HG02970 (cell line): ENCODE data around the gene CFDP1.

Experiments used
- ATAC-seq: cut with Tn5 transposase; IDR thresholded peaks from one replicate; pipeline ENCODE4 v1.9.1; 2021; ENCODE audit warnings: mild to moderate bottlenecking, moderate library complexity, moderate number of reproducible peaks; ENCODE audit not compliant: unreplicated experiment, low FRiP score

Gene CFDP1

DNA sequence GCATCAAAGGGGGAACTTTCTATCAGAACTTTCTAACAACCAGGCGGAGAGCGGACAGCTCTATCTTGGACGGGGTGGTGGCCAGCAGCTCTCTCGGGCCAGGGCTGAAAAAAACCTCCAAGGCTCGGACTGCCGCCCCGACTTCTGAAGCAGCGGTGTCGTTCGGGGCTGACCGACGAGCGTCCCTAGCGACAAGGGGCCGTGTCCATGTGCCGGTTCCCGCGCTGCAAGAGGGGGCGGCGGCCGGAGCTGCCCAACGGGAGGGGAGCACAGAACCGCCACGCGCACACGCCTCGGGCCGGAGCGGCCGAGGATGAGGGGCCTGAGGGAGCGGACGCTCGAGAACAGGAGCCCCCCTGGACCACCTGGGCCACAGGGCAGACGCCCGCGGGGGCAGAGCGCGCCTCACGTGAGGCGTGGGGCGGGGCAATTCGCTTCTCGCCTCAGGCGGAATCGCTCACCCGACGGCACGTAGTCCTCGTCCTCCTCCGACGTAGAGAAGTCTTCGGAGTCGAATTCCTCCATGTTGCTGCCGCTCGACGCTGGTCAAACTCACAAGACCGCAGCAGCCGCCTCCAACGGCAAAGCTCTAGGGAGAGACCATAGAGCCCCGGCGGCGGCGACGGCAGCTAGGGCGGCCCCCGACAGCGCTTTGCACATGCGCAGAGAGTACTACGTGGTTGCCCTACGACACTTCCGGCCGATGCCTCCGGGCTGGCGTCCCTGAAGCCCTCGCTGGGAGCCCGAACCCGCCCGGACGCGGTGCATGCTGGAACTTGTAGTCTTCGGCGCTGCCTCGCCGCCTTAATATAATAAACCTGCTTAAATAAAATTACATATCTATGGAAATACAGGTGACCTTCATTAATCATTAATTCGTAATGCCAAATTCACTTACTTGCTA, at the start of gene CFDP1:
TSS of gene CFDP1 (minus strand) at position 676 of the 904 bp plus-strand sequence. CDS start at position 525, 151 bp downstream.
- ATAC-seq: peak; percentile 93

DNA sequence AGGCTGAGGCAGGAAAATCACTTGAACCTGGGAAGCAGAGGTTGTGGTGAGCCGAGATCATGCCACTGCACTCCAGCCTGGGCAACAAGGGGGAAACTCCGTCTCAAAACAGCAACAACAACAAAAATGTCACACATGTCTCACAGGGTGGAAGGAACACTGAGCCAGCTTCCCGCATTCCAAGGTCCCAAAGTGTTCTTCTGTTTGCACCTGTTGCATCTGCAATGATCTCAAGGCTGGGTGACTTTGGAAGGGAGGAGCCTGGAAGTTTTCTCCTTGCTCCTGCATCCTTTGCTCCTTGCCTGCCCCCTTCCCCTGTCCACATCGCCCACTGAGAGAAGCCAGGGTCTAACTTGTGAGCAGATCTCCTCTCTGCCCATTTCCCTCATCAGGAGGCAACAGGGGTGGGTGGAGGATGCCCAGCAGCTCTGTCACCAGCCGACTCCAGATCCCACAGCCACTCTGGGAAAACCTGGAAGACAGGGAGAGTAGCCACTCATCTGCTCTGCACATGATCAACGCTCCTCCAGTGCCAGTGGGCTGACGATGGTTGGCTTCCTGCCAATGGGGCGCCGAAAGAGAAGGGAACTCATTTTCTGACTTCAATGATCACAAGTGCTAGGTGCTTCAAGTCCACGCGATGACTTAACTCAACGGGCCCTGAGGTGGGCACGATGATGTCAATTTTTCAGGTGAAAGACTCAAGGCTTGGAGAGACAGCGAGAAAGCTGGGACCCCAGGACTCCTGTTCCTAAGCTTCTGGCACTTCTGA, 49.3 kb upstream of the CFDP1 start:
- no peak for ATAC-seq

DNA sequence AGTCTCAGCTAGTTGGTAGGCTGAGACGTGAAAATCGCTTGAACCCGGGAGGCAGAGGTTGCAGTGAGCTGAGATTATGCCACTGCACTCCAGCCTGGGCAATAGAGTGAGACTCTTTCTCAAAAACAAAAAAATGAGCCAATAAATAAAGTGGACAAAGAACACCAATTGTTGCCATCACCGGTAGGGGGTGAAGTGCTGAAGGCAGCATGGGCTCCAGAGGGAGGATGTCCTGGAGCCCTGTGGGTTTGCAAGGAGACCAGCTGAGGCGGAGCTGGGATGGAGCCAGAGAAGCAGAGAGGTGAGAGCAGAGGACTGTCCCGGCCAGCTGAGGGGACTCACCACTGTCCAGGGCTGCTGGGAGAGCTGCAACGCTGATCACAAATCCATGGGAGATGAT, 48.2 kb upstream of the CFDP1 start:
- no peak for ATAC-seq

DNA sequence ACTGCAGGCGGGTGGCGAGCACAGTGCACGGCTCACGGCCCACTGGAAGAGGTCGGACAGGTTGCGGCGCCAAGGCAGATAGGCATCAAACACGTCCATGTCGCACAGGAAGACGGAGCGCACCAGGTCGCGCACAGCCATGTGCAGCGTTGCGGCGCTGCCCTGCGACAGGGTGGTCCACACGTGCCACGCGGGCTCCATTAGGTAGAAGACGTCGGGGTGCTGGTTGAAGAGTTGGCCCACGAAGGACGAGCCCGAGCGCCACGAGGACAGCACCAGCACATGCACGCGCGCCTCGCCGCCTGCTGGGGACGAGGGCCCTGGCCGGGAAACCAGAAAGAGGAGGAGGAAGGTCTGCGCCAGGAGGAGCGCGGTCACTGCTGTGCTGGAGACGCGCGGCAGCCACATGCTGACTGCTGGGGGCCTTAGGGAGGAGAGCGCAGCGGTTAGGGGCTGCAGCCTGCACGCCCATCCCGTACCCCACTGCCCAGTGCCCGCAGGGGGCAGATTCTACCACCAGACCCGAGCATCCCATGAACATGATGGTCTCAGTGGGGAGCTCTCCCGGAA, 46.2 kb upstream of the CFDP1 start:
- no peak for ATAC-seq

DNA sequence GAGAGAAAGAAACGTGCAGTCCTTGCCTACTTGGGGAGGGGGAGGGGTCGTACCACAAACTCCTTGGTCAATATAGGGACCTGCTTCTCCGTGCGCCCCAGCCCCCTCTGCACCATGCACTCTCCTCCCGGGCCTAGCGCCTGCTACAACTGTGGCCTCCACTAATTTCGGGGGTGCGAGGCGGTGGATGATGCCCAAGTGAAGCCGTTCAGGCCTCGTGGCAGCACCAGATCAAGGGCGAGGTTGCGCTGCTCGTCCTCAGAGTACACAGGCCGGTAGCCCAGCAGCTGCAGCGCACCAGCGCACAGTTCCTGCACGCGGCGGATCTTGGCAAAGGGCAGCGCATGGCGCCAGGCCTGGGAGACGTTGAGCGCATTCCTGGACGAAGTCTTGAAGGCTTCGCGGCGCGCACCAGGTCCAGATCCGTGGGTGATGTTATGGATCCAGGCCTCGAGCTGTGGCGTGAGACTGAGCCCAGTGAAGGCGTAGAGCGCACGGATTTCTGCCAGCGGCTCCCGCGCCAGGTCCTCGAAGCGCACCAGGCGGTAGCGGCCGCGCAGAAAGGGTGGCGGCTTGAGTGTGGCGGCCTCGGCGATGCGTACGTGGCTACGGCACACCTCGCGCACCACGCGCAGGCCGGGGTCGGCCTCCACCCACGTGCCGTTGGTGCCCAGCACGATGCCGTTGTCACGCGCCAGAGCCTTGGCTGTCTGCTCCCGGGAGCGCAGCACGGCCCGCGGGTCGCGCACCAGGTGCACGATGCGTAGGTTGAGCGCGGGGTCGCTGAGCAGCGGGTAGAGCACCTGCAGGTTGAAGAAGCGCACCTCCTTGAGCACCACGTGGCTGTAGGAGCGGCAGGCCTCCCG, 45.4 kb upstream of the CFDP1 start:
- ATAC-seq: no peak

DNA sequence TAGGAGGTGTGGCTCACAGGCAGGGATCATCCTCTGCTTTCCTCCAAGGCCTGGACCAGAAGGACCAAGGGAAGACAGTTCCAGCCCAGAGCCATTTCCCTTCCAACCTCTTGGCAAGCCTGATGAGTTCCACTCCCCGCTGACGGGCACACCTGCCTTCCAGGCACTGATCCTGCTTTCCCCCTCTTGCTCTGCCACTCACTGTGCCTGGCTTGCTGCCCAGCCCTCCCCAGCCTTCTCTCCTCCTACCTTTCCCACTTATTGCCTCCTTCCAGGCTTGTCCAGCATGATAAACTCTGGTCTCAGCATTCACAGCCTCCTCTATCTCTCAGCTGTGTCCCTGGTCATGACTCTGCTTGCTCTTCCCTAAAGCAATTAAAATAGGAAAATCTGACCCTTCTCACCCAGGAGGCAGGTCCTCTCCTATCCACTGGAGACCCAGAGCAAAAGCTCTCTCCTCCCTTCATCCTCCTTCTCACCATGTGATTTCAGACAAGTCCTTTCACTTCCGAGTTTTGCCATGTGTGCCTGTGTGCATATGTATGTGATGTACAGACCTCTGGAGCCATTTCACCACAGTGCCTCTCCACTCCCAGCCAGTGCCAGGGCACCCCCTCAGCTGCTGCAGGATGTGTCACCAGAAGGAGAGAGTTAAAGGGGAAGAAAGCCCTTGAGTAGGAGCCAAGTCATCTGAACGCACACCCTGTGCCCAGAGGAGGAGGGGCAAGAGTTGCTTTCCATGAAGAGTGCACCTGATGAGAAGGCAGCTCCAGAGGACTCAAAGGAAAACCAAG, 44.6 kb upstream of the CFDP1 start:
- ATAC-seq: no peak

DNA sequence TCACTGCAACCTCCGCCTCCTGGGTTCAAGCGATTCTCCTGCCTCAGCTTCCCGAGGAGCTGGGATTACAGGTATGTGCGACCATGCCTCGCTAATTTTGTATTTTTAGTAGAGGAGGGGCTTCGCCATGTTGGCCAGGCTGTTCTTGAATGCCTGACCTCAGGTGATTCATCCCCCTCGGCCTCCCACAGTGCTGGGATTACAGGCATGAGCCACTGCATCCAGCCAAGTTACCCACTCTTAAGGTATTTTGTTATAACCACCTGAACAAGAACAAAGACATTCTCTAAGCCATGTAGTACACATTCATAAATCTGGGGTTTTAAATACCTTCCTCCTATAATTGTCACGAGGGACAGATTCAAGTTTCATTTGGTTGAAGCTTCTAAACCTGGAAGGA, 43.5 kb upstream of the CFDP1 start:
- no peak for ATAC-seq

DNA sequence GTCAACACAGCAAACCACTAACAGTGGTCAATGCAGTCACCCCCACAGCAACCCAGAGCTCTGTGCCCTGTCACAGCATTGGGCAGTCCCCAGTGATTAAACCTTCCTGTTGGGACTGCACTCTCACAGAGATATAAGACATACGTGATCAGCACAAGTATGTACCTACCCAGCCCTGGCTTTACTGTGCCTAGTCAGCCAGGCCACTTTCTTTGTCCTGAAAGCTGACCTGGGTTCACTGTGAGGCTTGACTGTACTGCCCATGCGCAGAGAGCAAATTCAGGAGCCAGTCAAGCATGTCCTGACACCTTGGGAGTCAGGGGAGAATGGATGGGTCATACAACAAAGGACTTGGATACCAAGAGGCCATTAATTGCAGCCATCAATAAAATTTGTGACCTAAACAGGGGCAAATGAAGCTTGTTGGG, 42.1 kb upstream of the CFDP1 start:
- ATAC-seq: no peak

DNA sequence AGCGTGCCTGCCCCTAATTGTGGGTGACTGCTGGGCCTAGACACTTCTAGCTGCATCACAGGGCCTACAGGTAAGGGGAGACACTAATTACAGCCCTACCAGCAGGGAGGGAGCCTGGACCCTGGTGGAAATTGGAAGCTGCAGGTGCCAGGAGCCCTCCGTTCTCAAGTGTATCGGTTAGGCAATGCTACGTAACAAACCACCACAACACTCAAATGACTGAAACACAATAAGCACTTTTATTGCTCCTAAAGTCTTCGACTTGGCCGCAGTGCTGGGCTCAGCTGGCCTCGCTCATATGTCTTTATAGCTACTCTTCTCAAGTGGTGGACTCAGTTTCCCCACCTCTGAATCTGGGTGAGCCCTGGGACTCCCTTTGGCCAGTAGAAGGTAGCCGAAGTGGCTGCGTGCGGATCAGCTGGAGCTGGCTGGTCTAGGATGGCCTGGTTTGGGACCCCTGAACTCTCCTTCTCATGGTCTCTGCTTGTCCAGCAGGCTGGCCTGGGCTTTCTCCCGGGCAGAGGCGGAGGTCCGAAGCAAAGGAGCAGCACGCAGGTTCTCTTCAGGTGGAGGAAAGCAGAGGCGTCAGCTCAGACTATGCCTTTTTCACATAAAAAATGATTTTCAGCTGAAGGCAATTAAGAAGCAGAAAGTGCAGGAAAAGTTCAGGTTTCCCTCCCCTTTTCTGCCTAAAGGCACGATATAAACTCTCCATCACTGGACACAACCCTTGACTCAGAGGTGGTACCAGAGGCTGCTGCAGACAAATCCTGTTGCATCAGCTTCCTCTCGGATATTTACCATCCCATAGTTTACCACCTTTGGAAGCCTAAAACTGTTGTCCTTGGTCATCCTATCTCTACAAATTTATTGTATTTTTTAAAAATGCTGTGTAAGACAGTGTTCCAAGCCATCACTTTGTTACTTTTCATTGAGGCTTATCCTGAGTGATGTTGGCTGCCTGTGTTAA, 39.9 kb upstream of the CFDP1 start:
- no peak for ATAC-seq

DNA sequence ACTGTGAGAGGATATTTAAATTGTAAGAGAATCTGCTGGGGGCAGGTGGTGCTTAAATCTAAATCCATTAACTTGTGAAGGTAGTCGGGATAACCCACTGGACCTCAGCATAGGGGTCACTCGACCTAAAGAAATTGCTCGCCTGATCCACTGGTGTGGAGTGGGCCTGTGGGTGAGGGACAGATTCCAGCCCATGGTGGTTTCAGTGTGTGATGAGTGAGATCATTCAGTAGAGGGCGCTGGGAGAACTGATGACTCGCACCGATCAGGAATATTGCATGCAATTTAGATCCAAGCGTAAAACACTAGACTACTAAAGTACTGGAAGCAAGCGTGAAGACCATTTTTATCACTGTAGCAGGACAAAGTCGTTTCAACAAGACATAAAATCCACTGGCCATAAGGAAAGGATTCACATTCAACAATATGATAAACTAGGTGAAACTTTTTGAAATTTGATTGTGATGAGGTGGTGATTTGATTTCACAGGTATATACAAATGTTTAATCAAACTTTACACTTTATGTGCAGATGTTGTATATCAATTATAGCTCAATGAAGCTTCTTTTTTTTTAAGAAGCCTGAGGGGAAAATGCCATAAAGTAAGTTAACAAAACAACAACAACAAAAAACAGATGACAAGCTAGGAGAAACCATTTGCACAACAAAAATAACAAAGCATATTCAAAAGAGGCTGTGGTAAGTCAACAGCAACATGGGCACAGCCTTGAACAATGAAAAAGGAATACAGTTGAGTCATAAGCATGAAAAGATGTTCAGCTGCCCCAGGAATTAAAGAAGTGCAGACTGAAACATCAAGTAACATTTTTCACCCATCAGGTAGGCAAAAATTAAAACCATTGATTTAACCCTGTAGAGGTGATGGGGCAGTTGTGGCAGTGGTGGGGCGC, 38.7 kb upstream of the CFDP1 start:
- no peak for ATAC-seq

DNA sequence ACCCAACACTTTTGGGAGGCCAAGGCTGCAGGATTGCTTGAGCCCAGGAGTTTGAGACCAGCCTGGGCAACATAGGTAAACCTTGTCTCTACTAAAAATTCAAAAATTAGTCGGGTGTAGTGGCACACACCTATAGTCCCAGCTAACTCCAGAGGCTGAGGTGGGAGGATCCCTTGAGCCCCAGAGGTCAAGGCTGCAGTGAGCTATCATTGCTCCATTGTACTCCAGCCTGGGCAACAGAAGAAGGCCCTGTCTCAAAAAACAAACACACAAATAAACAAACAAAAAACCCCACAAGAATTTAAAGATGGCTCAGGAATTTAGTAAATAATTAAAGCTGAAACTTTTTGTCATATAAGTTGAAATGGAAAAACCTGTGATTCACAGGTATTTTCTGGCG, 33.5 kb upstream of the CFDP1 start:
- no peak for ATAC-seq

DNA sequence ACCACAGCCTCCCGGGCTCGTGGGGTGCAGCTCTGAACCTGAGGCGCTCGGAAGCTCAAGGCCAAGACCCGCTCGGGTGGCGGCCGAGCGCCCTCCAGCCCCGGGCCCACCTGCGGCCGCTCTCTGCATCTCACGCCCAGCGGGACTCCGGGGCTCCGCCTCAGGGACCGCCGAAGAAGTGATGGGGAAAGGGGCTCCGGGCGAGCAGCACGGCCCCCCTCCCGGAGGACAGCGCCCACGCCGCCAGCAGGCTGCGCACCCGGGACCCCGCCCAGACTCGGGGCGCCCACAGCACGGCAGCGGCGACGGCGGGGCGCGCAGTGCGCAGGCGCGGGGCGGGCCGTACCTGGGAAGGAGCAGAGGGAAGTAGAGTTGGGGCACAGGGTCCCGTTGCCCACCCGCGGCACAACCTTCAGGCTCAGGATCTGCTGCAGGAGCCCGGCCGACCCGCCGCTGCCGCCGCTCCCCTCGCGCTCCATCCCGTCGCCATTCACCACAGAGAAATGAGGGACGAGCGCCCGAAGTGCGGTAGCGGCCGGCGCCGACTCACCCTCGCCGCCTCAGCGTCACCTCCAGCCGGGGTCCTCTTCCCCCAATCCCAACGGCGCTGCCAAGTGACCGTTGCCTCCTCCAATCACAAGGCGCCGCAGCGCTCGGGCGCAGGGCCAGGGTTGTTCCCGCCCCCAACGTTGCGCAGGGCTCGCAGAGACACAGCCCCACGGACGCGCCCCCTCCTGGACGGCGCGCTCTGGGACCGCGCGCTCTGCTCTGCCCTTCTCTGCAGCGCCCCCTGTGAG, 31.0 kb upstream of the CFDP1 start, which contains the start of gene TMEM170A:
TSS of gene TMEM170A (minus strand) at position 568 of the 797 bp plus-strand sequence. CDS start at position 479, 89 bp downstream.
- peak; percentile 92 for ATAC-seq

DNA sequence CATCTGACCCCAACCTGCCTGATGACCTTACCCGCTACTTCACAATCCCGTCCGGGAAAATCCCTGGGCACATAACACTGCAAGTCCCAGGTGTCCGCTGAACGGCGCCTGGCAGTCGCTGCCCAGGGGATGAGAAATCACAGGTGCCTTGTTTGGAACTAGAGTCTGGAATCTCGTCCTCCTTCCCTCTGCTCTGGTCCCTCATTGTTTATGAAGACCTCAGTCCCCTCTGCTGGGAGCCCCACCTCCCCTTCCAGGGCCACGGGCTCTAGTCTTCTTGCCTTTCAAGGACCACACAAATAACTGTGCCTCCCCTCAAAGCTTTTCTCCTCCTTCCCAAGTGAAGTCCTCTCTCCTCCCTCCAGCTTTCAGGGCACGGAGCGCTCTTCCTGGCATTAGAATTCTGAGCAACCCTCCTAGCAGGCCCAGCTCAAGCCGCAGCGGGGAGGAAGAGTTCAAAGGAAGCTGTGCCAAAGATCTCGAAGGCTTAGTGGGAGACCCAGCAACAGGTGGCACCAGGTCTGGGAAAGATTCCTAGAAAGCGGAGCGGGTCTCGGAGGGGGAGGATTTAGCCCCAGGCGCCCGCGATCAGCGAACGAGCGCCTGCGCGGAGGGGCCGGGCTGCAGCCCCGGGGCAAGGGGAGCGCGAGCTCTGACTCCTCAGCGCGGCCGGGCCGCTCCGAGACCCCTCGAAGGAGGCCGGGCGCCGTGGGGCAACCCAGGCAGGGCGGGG, 30.3 kb upstream of the CFDP1 start:
- peak; percentile 12 for ATAC-seq

DNA sequence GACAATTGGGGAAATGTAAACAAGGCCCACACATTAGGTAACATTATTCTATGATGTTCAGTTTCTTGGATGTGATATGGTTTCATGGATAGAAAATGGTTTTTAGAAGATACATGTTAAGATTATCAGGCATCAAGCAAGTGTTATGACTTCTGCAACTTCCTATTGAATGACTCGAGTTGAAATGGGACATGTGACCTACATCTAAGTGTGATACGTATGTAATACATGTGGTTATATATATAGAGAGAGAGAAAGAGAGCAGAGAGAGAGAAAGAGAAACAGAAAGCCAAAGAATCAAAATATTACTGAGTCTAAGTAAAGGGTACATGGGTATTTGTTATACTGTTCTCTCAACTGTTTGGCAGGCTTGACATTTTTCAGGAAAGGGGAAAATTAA, 29.5 kb upstream of the CFDP1 start:
- no peak for ATAC-seq

DNA sequence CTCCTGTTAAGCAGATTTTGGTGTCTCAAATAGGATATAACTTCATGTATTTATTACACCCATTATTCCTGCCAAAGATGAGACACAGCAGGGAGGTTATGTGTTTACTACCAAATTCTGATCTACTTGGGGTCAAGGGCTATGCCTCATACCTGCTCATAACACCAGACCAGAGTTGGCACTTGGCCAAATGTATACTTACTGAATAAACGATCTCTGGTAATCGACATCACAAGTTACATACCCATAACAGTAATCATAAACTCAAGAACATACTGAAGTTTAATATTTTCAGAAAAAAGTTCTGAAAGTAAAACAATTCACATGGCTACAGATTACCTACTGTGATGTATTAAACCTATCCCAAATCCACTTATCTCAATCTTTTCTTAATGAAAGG, 28.3 kb upstream of the CFDP1 start:
- ATAC-seq: no peak

DNA sequence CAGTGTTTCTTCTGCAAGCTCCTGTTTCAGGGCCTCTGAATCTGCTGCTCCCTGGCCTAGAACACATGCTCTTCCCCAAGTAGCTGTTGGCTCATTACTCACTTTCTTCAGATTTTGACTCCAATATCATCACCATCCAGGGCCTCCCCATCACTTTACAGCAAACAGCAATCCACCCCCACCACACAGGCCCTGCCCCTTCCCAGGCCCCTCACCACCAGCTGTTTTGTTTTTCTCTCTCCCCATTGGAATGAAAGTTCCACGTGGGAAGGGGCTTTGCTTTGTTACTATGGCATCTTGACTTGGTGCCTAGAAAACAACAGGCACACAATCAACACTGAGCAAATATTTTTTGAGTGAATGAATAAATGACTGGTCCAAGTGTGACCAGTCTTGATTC, 27.1 kb upstream of the CFDP1 start:
- no peak for ATAC-seq
